ENCODE data around the gene NEDD4. TPM values are rescaled to one million over a fixed set of nuclear protein-coding genes. Genes with fewer than 3 reads are reported as not detected.

NEDD4 gene
- total RNA-seq, 1 donor from 2014 or later, result 15.6 TPM

- no peak for DNase-seq (ENCODE audit: low read depth)
- no peak overlapping the region for H3K4me3 ChIP-seq (ENCODE audit: low read depth, low read length)
- TF ChIP-seq CTCF (conservative IDR thresholded peaks at IDR 0.05; ENCODE audit: low read depth, low read length), result no peak
These were observed 190.6 kb downstream of the NEDD4 start for GRCh38 chr15:55802600-55803376.

- DNase-seq (ENCODE audit: low read depth), result no peak
- TF ChIP-seq CTCF (conservative IDR thresholded peaks at IDR 0.05; ENCODE audit: low read depth, low read length), result no peak
- H3K4me3 ChIP-seq (ENCODE audit: low read depth, low read length), result no peak overlapping the region
These were observed 193.2 kb downstream of the NEDD4 start for GRCh38 chr15:55800216-55800615.

GRCh38 chr15:55799291-55800212 is 193.9 kb downstream of the NEDD4 start:
- peak; percentile 93 for TF ChIP-seq CTCF (conservative IDR thresholded peaks at IDR 0.05; ENCODE audit: low read depth, low read length)
- no peak for DNase-seq (ENCODE audit: low read depth)
- H3K4me3 ChIP-seq (ENCODE audit: low read depth, low read length), result no peak overlapping the region

GRCh38 chr15:55796321-55796965 is 197.0 kb downstream of the NEDD4 start:
- DNase-seq (ENCODE audit: low read depth), result no peak
- H3K4me3 ChIP-seq (ENCODE audit: low read depth, low read length), result no peak overlapping the region

GRCh38 chr15:55795031-55795430 is 198.4 kb downstream of the NEDD4 start:
- TF ChIP-seq CTCF (conservative IDR thresholded peaks at IDR 0.05; ENCODE audit: low read depth, low read length), result no peak

More at GRCh38 chr15:55796321-55796965, 197.0 kb downstream of the NEDD4 start:
- TF ChIP-seq CTCF (conservative IDR thresholded peaks at IDR 0.05; ENCODE audit: low read depth, low read length), result no peak

GRCh38 chr15:55791551-55792400 is 201.6 kb downstream of the NEDD4 start:
- H3K4me3 ChIP-seq (ENCODE audit: low read depth, low read length), result no peak overlapping the region
- DNase-seq (ENCODE audit: low read depth), result peak; percentile 68
- TF ChIP-seq CTCF (conservative IDR thresholded peaks at IDR 0.05; ENCODE audit: low read depth, low read length), result no peak

More at GRCh38 chr15:55795031-55795430, 198.4 kb downstream of the NEDD4 start:
- no peak for DNase-seq (ENCODE audit: low read depth)
- H3K4me3 ChIP-seq (ENCODE audit: low read depth, low read length), result no peak overlapping the region

All from epithelial cell of proximal tubule (primary cell).